Measurements from ENCODE around the gene CTSV.
A peak's percentile ranks its signal among the peaks of the same experiment; 100 is the strongest.
"Not testable (repeated sequence)": the region's sequence is repeated elsewhere in the genome, so short reads cannot be mapped to it uniquely, and the experiment has no call there.

The CTSV gene

GRCh38 chr9:97039514-97039860, 545 bp upstream of the CTSV start:
- DNase-seq: no peak

- not testable (repeated sequence) for DNase-seq
Observed at GRCh38 chr9:97023505-97023904, 15.4 kb downstream of the CTSV start.

GRCh38 chr9:97013151-97014132, 25.5 kb downstream of the CTSV start:
- DNase-seq: peak; percentile 38

GRCh38 chr9:97012617-97013016, 26.3 kb downstream of the CTSV start:
- DNase-seq: not testable (repeated sequence)

GRCh38 chr9:97002195-97002594, 36.7 kb downstream of the CTSV start:
- DNase-seq: not testable (repeated sequence)

GRCh38 chr9:97001338-97001737, 37.6 kb downstream of the CTSV start:
- not testable (repeated sequence) for DNase-seq

GRCh38 chr9:97000139-97000787, 38.7 kb downstream of the CTSV start:
- DNase-seq: not testable (repeated sequence)

GRCh38 chr9:96999733-97000132, 39.2 kb downstream of the CTSV start:
- not testable (repeated sequence) for DNase-seq

GRCh38 chr9:96997009-96997701, 41.8 kb downstream of the CTSV start:
- DNase-seq: not testable (repeated sequence)

GRCh38 chr9:96994531-96995016, 44.4 kb downstream of the CTSV start:
- not testable (repeated sequence) for DNase-seq

- not testable (repeated sequence) for DNase-seq
Observed at GRCh38 chr9:96992303-96992702, 46.6 kb downstream of the CTSV start.

GRCh38 chr9:96989747-96990318, 49.1 kb downstream of the CTSV start:
- DNase-seq: not testable (repeated sequence)

GRCh38 chr9:96984887-96985286, 54.1 kb downstream of the CTSV start:
- DNase-seq: not testable (repeated sequence)

GRCh38 chr9:96984139-96984538, 54.8 kb downstream of the CTSV start:
- DNase-seq: not testable (repeated sequence)

- DNase-seq: not testable (repeated sequence)
Observed at GRCh38 chr9:96983496-96984122, 55.3 kb downstream of the CTSV start.

Measured in KG1 (cell line).